Measurements from ENCODE around the gene THOC6.

- TF ChIP-seq, protein P1, sequence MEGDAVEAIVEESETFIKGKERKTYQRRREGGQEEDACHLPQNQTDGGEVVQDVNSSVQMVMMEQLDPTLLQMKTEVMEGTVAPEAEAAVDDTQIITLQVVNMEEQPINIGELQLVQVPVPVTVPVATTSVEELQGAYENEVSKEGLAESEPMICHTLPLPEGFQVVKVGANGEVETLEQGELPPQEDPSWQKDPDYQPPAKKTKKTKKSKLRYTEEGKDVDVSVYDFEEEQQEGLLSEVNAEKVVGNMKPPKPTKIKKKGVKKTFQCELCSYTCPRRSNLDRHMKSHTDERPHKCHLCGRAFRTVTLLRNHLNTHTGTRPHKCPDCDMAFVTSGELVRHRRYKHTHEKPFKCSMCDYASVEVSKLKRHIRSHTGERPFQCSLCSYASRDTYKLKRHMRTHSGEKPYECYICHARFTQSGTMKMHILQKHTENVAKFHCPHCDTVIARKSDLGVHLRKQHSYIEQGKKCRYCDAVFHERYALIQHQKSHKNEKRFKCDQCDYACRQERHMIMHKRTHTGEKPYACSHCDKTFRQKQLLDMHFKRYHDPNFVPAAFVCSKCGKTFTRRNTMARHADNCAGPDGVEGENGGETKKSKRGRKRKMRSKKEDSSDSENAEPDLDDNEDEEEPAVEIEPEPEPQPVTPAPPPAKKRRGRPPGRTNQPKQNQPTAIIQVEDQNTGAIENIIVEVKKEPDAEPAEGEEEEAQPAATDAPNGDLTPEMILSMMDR (IDR thresholded peaks at IDR 0.05), result no peak
- no peak for TF ChIP-seq POLR2A (IDR thresholded peaks at IDR 0.05)
Observed at GRCh38 chr16:3007957-3008689, 15.7 kb upstream of the THOC6 start.
